ENCODE data around the gene NCAPH2.
"Not testable (repeated sequence)": the region's sequence is repeated elsewhere in the genome, so short reads cannot be mapped to it uniquely, and the experiment has no call there.

Gene NCAPH2

DNA sequence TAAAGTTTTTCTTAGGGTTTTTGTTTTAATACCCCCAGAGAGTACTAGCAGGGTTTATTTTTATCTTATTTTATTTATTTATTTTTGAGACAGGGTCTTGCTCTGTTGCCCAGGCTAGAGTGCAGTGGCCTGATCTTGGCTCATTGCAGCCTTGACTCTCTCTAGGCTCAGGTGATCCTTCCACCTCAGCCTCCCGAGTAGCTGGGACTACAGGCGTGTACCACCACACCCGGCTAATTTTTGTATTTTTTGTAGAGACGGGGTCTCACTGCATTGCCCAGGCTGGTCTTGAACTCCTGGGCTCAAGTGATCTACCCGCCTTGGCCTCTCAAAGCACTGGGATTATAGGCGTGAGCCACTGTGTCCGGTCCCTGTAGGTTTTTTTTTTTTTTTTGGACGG lies 12.2 kb downstream of the NCAPH2 start:
- not testable (repeated sequence) for DNase-seq

GRCh38 chr22:50520826-50521453 lies 12.9 kb downstream of the NCAPH2 start:
- no peak for DNase-seq

DNA sequence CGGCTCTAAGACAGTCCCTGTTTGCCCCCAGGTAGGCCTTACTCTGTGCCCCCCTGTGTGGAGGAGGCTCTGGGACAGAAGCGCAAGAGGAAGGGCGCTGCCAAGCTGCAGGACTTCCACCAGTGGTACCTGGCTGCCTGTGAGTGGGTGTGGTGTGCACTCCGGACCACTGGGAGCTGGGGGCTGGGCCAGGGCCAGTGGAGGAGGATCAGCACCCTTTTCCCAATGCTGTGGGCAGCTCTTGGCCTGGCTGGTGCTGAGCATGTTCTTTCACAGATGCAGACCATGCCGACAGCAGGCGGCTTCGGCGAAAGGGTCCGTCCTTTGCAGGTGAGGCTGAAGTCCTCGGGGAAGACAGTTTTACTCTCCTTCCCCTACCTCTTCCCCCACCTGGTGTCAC lies 13.7 kb downstream of the NCAPH2 start:
- DNase-seq = no peak

DNA sequence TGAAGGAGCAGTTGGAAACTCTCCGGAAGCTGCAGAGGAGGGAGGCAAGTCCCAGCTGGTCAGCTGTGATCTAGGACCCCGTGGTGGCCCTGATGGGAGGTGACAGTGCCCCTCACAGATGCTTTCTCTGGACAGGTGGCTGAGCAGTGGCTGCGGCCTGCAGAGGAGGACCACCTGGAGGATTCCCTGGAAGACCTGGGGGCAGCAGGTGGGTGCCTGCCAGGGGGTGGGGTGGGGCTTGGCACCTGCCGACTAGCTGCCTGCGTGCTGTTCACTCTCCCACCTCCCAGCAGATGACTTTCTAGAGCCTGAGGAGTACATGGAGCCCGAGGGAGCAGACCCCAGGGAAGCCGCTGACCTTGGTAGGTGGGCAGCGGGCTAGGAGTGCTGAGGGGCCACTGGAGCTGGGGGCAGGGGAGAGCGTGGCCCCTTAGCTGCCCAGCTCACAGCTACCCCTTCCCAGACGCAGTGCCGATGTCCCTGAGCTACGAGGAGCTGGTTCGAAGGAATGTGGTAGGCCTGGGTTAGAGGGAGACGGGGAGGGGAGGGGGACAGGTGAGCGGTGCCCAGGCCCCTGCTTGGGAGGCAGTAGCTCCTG lies 14.3 kb downstream of the NCAPH2 start:
- no peak for DNase-seq

DNA sequence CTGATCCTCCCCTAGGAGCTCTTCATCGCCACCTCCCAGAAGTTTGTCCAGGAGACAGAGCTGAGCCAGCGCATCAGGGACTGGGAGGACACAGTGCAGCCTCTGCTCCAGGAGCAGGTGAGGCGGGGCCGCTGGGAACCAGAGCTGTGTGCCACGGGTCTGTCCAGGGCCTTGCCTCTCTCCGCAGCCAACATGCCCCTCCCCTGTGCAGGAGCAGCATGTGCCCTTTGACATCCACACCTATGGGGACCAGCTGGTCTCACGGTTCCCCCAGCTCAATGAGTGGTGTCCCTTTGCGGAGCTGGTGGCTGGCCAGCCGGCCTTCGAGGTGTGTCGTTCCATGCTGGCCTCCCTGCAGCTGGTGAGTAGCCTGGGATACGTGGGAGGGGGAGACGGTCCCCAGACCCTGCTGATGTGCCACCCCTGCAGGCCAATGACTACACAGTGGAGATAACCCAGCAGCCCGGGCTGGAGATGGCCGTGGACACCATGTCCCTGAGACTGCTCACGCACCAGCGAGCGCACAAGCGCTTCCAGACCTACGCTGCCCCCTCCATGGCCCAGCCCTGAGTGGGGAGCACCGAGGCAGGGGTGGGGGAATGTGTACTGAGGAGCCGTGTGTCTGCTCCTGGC lies 14.9 kb downstream of the NCAPH2 start:
- no peak for DNase-seq

DNA sequence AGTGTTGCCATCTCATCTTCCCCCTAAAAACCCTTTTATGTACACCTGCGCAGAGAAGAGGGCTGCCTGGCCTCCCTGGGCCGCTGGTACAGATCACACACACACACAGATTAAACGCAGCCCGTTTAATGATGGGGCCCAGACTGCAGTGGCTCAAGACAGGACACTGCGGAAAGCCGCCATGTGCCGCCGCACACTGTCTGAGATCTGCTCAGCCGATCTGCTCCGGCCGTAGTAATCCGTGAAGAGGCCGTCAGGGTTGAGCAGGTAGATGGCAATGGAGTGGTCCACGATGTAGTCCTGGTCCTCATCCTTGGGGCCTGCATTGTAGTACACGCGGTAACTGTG lies 15.4 kb downstream of the NCAPH2 start:
- DNase-seq = no peak

DNA sequence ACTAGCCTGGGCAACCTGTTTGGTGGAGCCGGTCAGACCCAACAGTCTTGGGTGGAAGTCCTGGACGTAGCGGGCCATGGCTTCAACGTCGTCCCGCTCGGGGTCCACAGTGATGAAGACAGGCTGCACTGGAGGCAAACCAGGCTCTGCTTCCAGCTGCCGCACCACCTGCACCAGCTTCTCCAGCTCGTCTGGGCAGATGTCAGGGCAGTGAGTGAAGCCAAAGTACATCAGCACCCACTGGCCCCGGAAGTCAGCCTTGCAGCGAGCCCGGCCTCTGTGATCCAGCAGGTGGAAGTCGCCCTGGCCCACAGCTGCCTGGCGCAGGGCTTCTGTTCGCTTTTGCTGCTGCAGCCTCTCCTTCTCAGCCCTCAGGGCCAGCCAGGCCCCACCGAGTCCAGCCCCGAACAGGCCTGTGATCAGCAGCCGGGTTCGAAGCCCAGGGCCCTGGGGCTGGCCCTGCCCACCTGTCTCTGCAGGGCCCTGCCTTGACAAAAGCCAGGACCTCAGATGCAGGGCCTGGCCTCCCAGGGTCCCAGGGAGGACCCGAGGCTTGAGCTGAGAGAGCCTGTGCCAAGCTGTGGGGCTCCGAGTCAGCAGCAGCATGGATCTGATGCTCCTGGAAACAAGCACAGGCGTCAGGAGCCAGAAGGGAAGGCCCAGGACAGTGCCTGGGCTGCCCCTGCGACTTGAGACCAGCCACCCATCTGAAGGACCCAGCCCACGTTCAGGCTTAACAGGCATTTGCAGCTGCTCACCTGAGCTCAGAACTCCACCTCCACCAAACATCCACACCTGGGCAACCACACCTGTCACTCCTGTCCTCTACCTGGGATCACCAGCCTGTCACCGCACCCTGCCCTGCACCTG lies 16.0 kb downstream of the NCAPH2 start:
- DNase-seq = no peak

DNA sequence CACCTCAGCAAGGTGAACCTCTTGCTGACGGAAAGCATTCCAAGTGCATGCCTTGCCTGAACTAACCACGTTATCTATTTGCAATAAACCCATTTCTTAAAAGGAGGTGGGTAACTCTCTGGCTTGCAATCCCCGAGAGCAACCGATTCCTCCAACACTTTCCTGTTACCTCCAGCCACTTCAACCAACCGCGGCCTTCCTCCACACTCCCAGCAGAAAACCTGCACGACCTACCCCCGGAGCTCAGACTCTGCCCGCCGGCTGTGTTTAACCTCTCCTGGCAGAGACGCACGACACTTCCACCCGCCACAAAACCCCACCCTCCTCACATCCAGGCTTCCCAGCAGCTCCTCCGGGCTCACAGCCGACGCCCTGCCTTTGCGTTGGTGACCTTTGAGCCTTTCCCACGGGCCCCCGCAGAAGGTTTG lies 16.7 kb downstream of the NCAPH2 start:
- no peak for DNase-seq

DNA sequence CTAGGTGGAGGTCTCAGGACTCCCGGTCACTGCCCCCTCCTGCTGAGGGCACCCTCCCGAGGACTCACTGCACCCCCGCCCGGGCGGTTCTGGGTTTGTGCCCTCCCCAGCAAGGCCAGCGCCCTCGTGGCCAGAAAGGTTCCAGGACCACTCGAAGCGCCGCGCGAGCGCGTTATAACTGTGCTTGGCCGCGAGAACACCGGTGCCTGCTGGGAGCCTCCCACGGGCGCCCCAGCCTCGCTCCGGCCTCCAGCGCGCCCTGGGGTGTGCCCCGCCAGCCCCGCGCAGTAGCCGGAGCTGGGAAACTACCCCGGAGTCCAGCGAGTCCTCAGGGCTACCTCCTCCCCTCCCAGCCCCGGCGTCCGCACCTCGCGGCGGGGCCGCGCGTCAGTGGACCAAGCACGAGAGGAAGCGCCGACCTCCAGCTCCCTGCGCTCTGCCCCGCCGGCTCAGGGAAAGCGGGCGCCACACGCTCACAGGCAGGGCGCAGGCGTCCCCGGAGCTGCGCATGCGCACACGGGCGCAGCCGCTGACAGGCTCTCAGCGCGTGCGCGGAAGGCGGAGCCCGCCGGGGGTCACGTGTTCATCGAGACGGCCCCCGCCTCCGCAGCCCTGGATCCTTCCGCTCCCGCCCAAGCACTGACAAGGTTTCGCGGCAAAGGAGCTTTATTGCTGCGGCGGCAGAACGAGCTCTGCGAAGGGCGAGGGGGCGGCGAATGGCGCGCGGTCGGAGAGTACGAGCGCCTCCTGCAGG lies 17.3 kb downstream of the NCAPH2 start, which contains the start of gene SCO2:
Gene SCO2 (minus strand): TSS at position 495 of the 754 bp plus-strand sequence. CDS start 1,187 bp downstream, outside the sequence.
- peak; percentile 53 for DNase-seq

DNA sequence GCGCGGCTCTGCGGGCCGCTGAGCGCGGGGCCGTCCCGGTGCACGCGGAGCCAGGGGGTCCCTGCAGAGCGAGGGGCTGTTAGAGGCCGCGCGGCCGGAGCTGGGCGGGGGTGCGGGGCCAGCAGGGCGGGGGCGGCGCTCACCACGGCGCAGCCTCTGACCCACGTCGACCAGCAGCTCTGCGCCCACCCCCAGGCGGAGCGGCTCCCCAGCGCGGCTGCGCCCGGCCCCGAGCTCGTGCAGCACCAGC lies 17.8 kb downstream of the NCAPH2 start:
- DNase-seq = no peak

- DNase-seq = no peak
These were observed 18.2 kb downstream of the NCAPH2 start for GRCh38 chr22:50526108-50526833.

GRCh38 chr22:50526834-50527801 lies 19.1 kb downstream of the NCAPH2 start:
- DNase-seq = no peak

GRCh38 chr22:50527921-50528681 lies 20.1 kb downstream of the NCAPH2 start:
- no peak for DNase-seq

- DNase-seq = no peak
These were observed 20.8 kb downstream of the NCAPH2 start for GRCh38 chr22:50528682-50529415.

DNA sequence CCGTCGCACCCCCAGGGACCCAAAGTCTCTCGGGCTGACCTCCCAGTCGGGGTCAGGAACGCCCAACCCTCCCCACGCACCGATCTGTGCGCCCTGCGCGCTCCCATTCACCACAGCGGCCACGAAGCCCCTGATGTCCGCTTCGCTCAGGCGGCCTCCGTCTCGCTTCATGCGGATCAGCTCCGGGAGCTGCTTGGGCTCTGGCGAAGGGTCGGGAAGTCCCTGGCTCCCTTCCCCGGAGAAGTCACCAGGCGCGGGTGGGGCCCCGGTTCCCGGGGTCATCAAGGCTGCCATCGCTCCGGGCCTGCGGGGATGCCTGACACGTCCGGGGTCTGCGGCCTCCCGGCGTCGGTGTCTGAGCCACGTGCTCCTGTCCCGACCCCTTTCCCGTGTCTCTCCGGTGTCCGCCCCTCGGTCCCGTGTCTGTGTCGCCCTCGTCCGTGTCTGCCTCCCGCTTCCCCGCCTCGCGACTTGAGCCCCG lies 21.4 kb downstream of the NCAPH2 start:
- DNase-seq = no peak

GRCh38 chr22:50529897-50530579 lies 22.0 kb downstream of the NCAPH2 start, which contains the start of gene TYMP:
TYMP (minus strand) TSS chr22:50530012; CDS start chr22:50529709, 303 bp downstream.
- DNase-seq = no peak

DNA sequence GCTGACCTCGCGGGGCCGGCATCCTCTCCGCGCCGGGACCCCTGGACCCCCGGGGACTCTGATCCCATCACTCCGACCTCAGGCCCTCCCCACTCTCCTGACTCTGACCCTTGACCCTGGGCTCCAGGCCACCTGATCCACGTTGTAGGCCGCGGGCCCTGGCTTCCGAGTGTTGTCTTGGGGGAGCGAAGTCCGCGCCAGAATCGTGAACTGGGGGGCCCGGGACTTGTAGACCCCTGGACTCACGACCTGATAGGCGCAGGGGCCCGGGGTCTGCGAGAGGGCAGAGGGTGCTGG lies 22.5 kb downstream of the NCAPH2 start:
- DNase-seq = no peak

- DNase-seq = no peak
These were observed 23.0 kb downstream of the NCAPH2 start for GRCh38 chr22:50530877-50531545.

Measured in NCI-H2029 treated with DMSO at 0.1 percent for 48 hours (cell line).